Limb (tissue), 2 donors: ENCODE measurements around the gene BANF1.
"Not testable (repeated sequence)": the region's sequence is repeated elsewhere in the genome, so short reads cannot be mapped to it uniquely, and the experiment has no call there.

Experiments
- DNase-seq, 2 donors: peaks; one replicate each; pipeline ENCODE4 v3.0.0-alpha.2; 2016; ENCODE audit errors: extremely low spot score in 2 of 2

The BANF1 gene

DNA sequence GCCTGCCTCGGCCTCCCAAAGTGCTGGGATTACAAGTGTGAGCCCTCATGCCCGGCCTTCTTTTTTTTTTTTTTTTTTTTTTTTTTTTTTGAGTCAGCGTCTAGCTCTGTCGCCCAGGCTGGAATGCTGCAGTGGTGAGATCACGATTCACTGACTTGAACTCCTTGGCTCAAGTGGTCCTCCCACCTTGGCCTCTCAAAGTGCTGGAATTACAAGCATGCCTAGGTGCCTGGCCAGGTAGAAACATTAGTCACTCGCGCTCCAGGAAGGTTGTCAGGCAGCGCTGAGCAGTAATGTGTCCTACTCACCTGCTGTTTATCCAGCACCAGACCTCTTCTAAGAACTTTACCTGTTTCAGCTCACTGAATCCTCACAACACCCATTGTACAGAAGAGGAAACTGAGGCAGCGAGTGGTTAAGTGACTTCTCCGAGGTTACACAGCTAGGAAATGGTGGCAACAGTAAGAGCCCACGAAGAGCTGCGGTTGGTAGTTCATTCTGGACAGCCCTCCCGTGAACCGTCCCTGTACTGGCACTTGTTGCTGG lies 9.0 kb downstream of the BANF1 start:
- DNase-seq, result no peak

DNA sequence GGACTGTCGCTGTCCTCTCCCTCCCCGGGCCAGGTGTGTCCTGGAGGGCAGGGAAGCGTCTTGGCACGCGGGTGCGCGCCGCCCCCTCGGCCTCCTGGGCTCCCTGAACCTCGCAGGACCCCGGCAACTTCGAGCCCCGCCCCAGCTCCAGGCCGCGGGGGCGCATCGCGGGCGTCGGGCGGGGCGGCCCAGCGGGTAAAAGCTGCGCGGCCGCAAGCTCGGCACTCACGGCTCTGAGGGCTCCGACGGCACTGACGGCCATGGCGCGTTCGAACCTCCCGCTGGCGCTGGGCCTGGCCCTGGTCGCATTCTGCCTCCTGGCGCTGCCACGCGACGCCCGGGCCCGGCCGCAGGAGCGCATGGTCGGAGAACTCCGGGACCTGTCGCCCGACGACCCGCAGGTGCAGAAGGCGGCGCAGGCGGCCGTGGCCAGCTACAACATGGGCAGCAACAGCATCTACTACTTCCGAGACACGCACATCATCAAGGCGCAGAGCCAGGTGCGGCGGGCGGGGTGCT lies 9.5 kb downstream of the BANF1 start, which contains the start of gene CST6:
Gene CST6 (plus strand): TSS at position 224 of the 519 bp plus-strand sequence. CDS start 37 bp downstream, at position 261.
- no peak for DNase-seq

- DNase-seq, result no peak
Observed at GRCh38 chr11:66012371-66012945, 10.2 kb downstream of the BANF1 start.

- DNase-seq, result no peak
Observed at GRCh38 chr11:66012946-66013761, 10.9 kb downstream of the BANF1 start.

GRCh38 chr11:66013762-66014100 lies 11.4 kb downstream of the BANF1 start:
- no peak for DNase-seq

DNA sequence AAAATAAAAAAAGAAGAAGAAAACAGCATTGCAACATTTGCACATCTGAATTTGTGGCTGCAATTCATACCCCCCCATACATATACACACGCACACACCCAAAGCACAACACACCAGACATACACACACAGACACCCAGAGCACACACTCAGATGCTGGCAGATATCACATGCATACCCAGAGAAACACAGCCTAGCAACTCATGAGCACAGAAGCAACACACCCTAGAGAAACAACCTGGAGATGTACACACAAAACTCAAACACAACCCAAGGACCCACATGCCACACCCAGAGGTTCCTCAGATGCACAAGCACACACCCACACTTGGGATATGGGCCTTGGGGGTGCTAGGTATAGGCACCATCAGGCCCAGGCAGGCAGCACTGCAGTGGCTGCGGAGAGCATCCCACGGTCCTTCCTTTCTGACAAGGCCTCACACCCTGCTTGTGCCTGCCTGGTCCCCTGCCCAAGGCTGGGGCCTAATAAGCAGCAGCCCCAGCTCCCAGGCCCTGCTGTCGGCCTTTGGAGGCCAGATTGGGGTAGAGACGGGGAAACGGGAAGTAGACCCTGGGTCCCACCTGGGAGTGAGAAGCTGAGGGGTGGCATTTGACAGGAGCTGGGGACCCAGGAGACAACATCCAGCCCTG lies 12.6 kb downstream of the BANF1 start:
- no peak for DNase-seq

GRCh38 chr11:66015454-66015881 lies 13.2 kb downstream of the BANF1 start:
- DNase-seq, result no peak

- no peak for DNase-seq
Observed at GRCh38 chr11:66015936-66016792, 13.9 kb downstream of the BANF1 start.

DNA sequence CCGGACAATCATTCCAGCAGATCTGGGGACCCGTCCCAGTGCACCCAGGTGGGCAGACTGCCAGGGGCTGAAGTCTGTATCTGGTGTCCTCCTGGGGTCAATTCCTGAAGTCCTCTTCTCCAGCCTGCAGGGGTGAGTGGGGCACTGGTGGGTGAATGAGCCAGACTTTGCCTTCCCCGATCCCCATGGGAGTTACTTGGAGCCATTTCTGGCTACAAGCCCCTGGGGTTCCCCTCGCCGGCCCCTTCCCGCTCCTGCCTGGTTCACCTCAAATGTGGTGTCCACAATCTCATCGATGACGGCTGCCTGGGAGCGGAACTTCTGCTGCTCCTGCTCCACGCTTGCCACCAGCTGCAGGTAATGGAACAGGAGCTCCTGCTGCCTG lies 14.5 kb downstream of the BANF1 start:
- no peak for DNase-seq

- no peak for DNase-seq
Observed at GRCh38 chr11:66017321-66017720, 15.0 kb downstream of the BANF1 start.

- no peak for DNase-seq
Observed at GRCh38 chr11:66020212-66020611, 17.9 kb downstream of the BANF1 start.

- DNase-seq, result no peak
Observed at GRCh38 chr11:66020618-66021357, 18.5 kb downstream of the BANF1 start.

DNA sequence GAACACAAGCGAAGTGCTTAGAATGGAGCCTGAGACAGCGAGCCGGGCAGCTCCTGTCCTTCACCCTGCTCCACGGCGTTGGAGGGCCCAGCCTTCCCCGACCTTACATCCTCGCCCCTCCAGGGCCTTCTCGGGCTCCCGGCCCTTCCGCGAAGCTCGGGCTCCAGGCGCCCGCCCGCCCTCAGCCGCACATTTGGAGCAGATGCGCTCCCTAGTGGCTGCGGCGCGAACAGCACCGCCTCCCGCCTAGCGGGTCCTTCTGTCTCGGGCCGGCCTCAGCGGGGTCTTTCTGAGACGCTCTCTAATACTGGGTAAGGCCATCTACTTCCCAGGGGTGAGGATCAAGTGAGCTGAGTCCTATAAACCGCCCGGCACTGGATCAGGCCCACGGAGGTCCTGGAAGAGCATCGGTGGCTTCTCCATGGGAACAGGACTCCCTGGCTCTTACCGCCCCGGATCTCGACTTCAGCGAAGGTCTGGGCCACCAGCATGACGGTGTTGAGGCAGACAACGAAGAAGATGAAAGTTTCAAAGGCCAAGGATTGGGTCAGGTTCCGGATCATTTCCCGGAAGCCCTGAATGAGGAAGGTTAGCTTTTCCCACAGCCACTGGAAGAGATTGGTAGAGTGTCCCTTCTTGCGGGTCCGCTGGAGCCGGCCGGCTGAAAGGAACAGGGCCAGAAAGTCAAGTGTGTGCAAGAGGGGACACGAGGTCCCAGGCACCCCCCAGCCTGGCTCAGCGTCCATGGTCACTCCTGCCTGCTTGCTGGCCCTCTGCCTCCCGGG lies 20.3 kb downstream of the BANF1 start:
- DNase-seq, result peak; percentile 49 to 87

DNA sequence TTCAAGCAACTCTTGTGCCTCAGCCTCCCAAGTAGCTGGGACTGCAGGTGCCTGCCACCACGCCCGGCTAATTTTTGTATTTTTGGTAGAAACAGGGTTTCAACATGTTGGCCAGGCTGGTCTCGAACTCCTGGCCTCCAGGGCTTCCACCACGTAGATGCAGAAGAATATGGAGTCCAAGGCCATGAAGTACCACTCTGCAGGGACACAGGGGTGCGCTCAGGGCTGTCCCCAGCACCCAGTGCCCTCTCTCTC lies 20.8 kb downstream of the BANF1 start:
- DNase-seq, result not testable (repeated sequence)

DNA sequence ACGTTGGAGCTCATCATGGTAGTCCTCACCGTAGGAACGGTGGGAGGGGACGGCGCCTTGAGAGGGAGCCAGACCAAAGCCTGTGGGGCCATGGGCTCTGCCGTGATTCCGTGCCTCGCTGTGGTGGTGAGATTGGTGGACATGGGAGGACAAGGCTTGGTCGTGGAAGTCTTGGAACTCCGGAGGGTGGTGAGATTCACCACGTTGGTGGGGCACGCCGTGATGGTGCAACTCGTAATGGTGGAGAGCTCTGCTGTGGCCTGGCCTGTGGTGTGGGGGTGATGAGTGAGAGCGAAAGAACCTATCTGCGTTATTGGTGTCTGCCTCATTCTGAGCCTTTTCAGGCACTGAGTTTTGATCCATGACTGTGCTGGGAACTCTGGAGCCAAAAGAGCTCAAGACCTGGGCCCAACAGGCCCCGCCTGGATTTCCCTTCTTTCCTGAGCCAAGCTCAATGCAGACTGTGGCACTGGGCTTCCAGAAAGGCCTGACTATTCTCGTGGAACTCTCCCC lies 23.8 kb downstream of the BANF1 start, which contains the start of gene CATSPER1:
Gene CATSPER1 (minus strand): TSS at position 463 of the 513 bp plus-strand sequence. CDS start 100 bp downstream, at position 363.
- DNase-seq, result no peak

DNA sequence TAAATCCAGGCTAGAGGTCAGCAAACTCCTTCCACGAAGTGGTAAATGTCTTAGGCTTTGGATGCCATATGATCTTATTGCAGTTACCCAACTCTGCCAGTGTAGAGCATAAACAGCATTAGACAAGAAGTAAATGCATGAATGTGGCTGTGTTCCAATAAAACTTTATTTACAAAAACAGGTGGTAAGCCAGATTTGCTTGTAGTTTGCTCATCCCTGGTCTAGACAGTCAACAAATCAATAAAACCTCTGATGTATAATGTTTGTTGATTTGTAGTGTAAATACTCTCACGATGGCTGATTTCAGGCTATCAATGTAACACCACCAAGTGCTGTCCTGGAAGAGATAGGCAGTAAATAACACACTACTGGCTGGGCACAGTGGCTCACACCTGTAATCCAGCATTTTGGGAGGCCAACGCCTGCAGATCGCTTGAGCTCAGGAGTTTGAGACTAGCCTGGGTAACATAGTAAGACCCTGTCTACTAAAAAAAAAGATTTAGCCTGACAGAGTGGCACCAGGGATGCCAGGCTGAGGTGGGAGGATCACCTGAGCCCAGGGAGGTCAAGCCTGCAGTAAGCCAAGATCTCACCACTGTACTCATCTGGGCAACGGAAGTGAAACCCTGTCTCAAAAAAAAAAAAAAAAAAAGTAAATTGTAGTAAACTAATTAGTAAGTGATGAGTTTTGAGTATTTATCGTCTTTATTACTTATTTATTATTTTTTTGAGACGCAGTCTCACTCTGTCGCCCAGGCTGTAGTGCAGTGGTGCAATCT lies 30.8 kb downstream of the BANF1 start:
- DNase-seq, result no peak

- DNase-seq, result no peak
Observed at GRCh38 chr11:66035653-66036333, 33.5 kb downstream of the BANF1 start.

GRCh38 chr11:66036334-66036710 lies 34.0 kb downstream of the BANF1 start:
- DNase-seq, result no peak
